Measurements from ENCODE around the gene PPFIBP1.

DNA sequence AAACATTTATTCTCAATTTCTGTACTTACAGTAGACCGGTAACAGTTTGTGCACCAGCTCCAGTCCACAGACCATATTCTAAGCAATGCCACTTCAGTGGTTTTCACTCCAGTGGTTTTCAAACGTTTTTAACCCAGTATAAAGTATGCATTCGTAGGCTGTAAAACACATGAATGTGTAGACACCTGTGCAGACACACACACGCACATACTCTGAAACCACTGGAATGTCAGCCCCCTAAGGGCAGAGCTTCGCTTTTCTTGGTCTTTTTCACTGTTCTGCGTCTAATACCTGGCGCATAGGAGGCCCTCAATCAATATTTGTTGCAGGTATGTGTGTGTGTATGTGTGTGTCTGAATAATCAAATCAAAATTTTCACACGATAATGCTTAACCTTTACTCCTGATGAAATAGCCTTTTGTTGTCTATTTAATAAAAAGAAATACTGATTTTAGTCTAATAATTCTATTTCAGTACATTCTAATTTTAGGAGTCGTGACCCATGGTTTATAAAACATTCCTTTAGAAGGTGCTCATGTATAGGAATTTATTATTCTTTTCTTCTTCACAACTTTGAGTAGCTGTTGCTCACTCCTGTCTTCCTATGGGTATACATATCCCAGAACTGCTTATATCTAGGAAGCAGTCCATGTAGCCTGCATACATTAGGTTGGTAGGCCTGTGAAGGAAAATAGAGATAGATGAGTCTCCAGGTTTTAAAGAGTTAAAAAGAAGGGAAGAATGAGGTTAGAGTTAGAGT lies 98.6 kb downstream of the PPFIBP1 start:
- TF ChIP-seq, protein P1, sequence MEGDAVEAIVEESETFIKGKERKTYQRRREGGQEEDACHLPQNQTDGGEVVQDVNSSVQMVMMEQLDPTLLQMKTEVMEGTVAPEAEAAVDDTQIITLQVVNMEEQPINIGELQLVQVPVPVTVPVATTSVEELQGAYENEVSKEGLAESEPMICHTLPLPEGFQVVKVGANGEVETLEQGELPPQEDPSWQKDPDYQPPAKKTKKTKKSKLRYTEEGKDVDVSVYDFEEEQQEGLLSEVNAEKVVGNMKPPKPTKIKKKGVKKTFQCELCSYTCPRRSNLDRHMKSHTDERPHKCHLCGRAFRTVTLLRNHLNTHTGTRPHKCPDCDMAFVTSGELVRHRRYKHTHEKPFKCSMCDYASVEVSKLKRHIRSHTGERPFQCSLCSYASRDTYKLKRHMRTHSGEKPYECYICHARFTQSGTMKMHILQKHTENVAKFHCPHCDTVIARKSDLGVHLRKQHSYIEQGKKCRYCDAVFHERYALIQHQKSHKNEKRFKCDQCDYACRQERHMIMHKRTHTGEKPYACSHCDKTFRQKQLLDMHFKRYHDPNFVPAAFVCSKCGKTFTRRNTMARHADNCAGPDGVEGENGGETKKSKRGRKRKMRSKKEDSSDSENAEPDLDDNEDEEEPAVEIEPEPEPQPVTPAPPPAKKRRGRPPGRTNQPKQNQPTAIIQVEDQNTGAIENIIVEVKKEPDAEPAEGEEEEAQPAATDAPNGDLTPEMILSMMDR (IDR thresholded peaks at IDR 0.05), result no peak
- no peak for TF ChIP-seq ZFX (IDR thresholded peaks at IDR 0.05; ENCODE audit: borderline replicate concordance)

All from 22Rv1 (cell line).